GM18505 (cell line): ENCODE results near the gene MCC.

ENCODE experiments used
- ATAC-seq: cut with Tn5 transposase; IDR thresholded peaks from one replicate; pipeline ENCODE4 v1.9.1; 2021; ENCODE audit not compliant: unreplicated experiment
- POLR2A ChIP-seq: IDR thresholded peaks from 4 replicates; pipeline ENCODE4 v1.6.1; 2011; ENCODE audit warnings: borderline replicate concordance; ENCODE audit not compliant: insufficient read depth, insufficient read length; ENCODE audit errors: extremely low read depth

The MCC gene

DNA sequence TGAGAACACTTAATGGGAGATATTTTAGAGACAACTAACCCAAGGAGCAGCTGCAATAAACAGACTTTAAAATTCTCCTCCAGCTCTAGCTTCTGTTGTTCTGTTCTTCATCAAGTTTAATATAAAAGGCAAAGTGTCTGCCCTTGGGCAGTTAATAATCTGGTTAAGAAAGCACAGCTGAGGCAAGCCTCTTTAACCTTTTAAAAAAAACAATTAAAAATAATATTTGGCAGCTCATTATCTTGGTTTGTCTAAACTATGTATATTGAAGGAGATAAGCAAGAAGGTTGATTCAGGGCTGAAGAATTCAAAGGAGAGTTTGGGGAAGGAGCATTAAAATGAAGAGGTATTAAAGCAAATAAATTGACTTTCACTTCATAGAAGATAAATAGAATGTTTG, 128.8 kb downstream of the MCC start:
- no peak for ATAC-seq
- TF ChIP-seq POLR2A, result no peak

GRCh38 chr5:113358696-113359095, 129.6 kb downstream of the MCC start:
- ATAC-seq, result no peak
- no peak for TF ChIP-seq POLR2A

- no peak for TF ChIP-seq POLR2A
- no peak for ATAC-seq
These were observed 130.4 kb downstream of the MCC start for GRCh38 chr5:113357696-113358476.

DNA sequence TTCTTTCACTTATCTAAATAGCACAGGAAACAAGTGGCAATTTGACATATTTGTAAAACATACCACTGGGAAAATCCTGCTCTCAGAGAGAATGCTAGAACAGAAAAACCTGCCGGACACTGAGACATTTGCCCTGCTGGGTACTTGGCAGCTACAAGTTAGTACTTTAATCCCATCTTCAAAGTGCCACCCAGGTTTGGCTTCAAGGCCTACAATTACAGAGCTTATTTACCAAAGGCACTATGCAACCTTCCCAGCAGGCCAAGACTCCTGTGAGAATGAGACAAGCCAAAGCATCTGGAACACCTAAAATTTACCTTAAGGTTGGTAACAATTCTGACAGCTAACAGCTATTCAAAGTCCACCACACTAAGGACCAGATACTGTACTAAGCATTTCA, 131.8 kb downstream of the MCC start:
- no peak for TF ChIP-seq POLR2A
- ATAC-seq, result no peak

DNA sequence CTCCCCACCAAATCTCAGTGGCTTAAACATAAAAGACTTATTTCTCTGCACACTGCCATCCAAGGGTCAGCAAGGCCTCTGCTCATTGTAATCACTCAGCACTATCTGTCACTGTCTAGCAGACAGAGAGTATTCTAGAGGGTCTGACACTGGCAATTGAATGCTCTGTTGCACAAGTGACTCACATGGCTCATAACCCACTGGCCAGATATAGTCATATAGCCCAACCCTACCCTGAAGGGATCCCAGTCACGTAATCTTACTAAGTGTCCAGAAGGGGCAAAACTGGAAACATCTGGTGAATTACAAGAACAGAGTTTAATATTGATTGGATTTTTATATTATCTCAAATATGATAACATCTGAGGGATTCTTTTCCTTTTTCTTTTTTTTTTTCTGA, 134.2 kb downstream of the MCC start:
- ATAC-seq, result no peak
- no peak for TF ChIP-seq POLR2A

DNA sequence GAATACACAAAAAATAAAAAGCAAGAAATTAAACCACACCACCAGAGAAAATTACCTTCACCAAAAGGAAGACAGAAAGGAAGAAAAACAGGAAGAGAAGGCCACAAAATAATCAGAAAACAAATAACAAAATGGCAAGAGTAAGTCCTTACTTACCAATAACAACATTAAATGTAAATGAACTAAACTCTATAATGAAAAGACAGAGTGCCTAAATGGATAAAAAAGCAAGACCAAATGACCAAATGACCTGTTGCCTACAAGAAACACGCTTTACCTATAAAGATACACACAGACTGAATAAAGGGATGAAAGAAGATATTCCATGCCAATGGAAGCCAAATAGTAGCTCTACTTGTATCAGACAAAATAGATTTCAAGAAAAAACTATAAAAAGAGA, 140.7 kb downstream of the MCC start:
- no peak for ATAC-seq
- no peak for TF ChIP-seq POLR2A

DNA sequence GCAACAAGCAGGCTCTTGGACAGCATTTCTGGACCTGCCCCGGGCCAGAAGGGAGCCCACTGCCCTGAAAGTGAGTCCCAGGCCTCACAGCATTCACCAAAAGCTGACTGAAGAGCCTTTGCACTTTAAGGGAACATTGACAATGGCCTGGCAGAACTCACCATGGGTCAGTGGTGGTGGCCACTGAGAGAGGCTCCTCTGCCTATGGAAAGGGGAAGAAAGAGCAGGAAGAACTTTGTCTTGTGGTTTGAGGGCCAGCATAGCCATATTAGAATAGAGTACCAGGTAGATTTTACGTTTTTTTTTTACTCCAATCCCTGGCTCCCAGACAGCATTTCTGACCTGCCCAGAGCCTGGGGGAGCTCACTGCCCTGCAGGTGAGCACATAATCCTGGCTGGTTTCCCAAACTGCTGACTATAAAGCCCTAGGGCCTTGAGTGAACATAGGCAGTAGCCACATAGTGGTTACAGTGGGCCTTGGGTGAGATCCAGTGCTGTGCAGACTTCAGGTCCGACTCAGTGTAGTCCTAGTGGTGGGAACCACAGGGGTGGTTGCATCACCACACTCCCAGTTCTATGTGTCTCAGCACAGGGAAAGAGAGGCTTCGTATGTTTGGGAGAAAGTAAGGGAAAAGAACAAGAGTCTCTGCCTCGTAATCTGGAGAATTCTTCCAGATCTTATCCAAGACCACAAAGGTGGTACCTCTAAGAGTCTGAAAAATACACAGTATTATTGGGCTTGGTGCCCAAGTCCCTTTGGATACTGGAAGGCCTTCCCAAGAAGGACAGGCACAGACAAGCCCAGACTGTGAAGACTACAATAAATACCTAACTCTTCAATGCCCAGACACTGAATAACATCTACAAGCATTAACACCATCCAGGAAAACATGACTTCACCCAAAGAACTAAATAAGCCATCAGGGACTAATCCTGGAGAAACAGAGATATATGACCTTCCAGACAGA, 143.0 kb downstream of the MCC start:
- no peak for ATAC-seq
- TF ChIP-seq POLR2A, result no peak

- no peak for TF ChIP-seq POLR2A
- ATAC-seq, result no peak
These were observed 144.9 kb downstream of the MCC start for GRCh38 chr5:113343343-113343742.

DNA sequence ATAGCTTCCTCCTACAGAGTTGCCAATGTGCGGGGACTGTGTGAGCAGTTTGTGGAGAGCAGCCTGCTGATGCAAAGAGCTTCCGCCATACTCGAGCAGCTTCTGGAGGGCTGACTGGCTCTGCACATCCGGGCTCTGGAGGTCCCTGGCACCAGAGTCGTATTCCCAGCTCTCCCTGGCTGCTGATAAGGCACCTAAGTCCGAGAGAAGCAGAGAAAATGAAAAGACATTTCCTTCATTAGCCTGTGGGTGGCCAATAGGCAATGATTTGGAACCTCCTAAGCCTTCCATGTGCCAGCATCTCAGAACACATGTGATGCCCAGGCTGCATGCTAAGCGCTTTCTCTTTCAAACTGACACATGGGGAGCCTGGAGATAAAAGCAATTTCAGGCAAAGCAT, 147.7 kb downstream of the MCC start:
- ATAC-seq, result no peak
- no peak for TF ChIP-seq POLR2A

DNA sequence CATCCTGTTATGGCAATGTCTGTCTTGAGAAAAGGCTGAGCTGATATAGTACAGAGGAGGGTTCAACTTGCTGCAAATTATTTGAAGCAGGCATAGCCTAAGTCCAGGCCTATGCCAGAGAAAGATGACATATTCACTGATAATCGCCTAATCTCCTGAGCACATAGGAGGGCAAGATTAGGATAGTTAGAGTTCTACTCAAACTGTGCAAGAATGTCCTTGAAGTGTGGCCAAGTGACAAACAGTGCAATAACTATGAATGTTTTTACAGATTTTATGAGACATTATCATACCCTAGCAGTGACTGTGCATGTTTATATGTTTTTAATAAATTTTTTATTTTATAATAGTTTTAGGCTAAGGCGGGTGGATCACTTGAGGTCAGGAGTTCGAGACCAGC, 149.6 kb downstream of the MCC start:
- no peak for TF ChIP-seq POLR2A
- no peak for ATAC-seq

- ATAC-seq, result no peak
- TF ChIP-seq POLR2A, result no peak
These were observed 150.5 kb downstream of the MCC start for GRCh38 chr5:113337515-113338415.

DNA sequence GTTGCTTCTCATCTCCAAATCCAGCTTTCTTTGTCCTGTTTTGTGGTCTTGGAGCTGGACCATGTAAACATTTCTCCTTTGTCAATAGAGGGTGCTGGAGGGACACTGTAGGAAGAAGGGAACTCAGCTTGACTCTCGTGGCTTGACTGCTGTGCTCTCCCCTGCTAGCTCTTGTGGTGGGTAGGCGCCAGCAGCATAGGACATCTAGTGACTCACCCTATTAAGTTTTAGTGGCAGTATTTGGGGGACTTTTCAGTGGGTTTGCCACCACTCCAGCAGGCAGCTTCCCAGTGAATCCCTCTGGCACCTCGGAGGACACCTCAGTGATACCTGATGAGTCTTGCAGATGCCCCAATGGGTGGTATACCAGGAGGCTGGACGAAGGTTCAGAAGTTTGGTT, 151.3 kb downstream of the MCC start:
- ATAC-seq, result no peak
- no peak for TF ChIP-seq POLR2A

DNA sequence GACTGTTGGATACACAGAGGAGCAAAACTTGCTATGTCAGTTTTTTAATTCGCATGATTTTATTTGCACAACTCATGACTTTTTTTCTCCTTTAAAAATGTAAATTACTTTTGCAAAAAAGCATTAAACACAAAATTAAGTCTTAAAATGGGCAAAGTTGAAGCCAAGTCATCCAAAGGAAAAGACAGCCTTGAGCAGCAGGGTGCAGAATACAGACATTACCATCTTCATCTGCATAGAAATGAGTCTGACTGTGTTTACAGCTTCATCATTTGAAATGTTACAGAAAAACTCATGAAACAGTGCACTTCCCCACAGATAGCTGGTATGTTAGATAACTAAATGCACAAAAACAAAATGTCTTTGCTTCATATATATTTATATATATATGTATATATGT, 154.8 kb downstream of the MCC start:
- ATAC-seq, result no peak
- TF ChIP-seq POLR2A, result no peak
